PC-3 (cell line): ENCODE measurements around the gene NOTCH1. TPM values are rescaled to one million over a fixed set of nuclear protein-coding genes. Genes with fewer than 3 reads are reported as not detected.

Experiments
- ATAC-seq: fragments of 200-7000 bp; cut with Tn5 transposase; 2 replicates; pipeline ENCODE4 v1.9.1; 2020; ENCODE audit warnings: mild to moderate bottlenecking, moderate library complexity
- BruUV-seq: library from RNA; stranded (reverse); fragments of 400-500 nt; replicated peaks from 2 replicates; lab custom pipeline; 2021; lab: Mats Ljungman, UMichigan
- CTCF ChIA-PET: fragments of 300-600 bp; sonication (Branson Sonifier 250); formaldehyde crosslinking; loops from one replicate; lab custom pipeline; 2022; ENCODE audit warnings: antibody characterized with exemption; lab: Charles Lee
- POLR2A ChIA-PET: fragments of 300-600 bp; sonication (Branson Sonifier 250); formaldehyde crosslinking; loops from one replicate; lab custom pipeline; 2022; ENCODE audit warnings: antibody characterized with exemption; ENCODE audit not compliant: unreplicated experiment; lab: Charles Lee
- DNase-seq: peaks from one replicate; pipeline ENCODE4 v3.0.0-alpha.2; 2015
- H2AFZ ChIP-seq: fragments of 300-600 bp; sonication (generic); 2 replicates; pipeline ENCODE4 v1.6.0; 2016; ENCODE audit warnings: antibody characterized with exemption, low read length
- H3F3A ChIP-seq: fragments of 300-600 bp; sonication (generic); one replicate; pipeline ENCODE4 v1.6.0; 2017; ENCODE audit warnings: antibody characterized with exemption, low read length, control low read depth, mild to moderate bottlenecking; ENCODE audit not compliant: unreplicated experiment
- H3K27ac ChIP-seq: fragments of 300-600 bp; sonication (generic); 2 replicates; pipeline ENCODE4 v1.5.1; 2016; ENCODE audit warnings: mild to moderate bottlenecking, low read length
- H3K27me3 ChIP-seq: fragments of 300-600 bp; sonication (generic); 2 replicates; pipeline ENCODE4 v1.6.1; 2016; ENCODE audit warnings: low read length, mixed read lengths
- H3K36me3 ChIP-seq: fragments of 300-600 bp; sonication (generic); 2 replicates; pipeline ENCODE4 v1.6.1; 2016; ENCODE audit warnings: low read depth, mixed run types, low read length, mixed read lengths
- H3K4me1 ChIP-seq: fragments of 300-600 bp; sonication (generic); 2 replicates; pipeline ENCODE4 v1.5.1; 2016; ENCODE audit warnings: low read length; ENCODE audit not compliant: insufficient read depth
- H3K4me2 ChIP-seq: fragments of 300-600 bp; sonication (generic); 2 replicates; pipeline ENCODE4 v1.6.0; 2016; ENCODE audit warnings: low read length
- H3K4me3 ChIP-seq: fragments of 300-600 bp; sonication (generic); 2 replicates; pipeline ENCODE4 v1.5.1; 2016; ENCODE audit warnings: mild to moderate bottlenecking, low read length, mixed read lengths
- H3K79me2 ChIP-seq: fragments of 300-600 bp; sonication (generic); 2 replicates; pipeline ENCODE4 v1.6.1; 2017; ENCODE audit warnings: low read length, mixed read lengths
- H3K9ac ChIP-seq: fragments of 300-600 bp; sonication (generic); 2 replicates; pipeline ENCODE4 v1.6.0; 2016; ENCODE audit warnings: mild to moderate bottlenecking, low read length
- H3K9me2 ChIP-seq: fragments of 300-600 bp; sonication (generic); replicated peaks from 2 replicates; pipeline ENCODE4 v1.6.1; 2016; ENCODE audit warnings: mixed run types, low read length, mixed read lengths
- H3K9me3 ChIP-seq: fragments of 300-600 bp; sonication (generic); 2 replicates; pipeline ENCODE4 v1.6.1; 2016; ENCODE audit warnings: low read length, mixed read lengths
- H4K20me1 ChIP-seq: fragments of 300-600 bp; sonication (generic); 2 replicates; pipeline ENCODE4 v1.6.1; 2016; ENCODE audit warnings: low read length, mixed read lengths
- EZH2 ChIP-seq: fragments of 300-600 bp; sonication (generic); IDR thresholded peaks from one replicate; pipeline ENCODE4 v1.6.1; 2017; ENCODE audit warnings: antibody characterized with exemption, mild to moderate bottlenecking, low read length; ENCODE audit not compliant: unreplicated experiment
- EZH2phosphoT487 ChIP-seq: fragments of 300-600 bp; sonication (generic); IDR thresholded peaks from 2 replicates; pipeline ENCODE4 v1.6.1; 2018; ENCODE audit warnings: mild to moderate bottlenecking, antibody characterized with exemption, low read length, borderline replicate concordance
- intact Hi-C: fragments of 100-400 bp; cut with micrococcal nuclease; formaldehyde crosslinking; loops from 2 replicates; pipeline ENCODE4 v1.9.0; 2023
- total RNA-seq: library from RNA; depleted of rRNA; stranded (reverse); fragments of >200 nt; gene quantifications from 2 replicates; pipeline ENCODE4 v1.2.3, GENCODE V29; 2014
- TF ChIP-seq, protein P1 (sequence below): fragments of 300-600 bp; sonication (generic); conservative IDR thresholded peaks from 2 replicates; pipeline ENCODE4 v1.5.1; 2017; ENCODE audit warnings: antibody characterized with exemption, low read depth, mild to moderate bottlenecking, low read length

Gene NOTCH1
- total RNA-seq, 1 experiment from 2014 or later: 14.3 TPM

DNA sequence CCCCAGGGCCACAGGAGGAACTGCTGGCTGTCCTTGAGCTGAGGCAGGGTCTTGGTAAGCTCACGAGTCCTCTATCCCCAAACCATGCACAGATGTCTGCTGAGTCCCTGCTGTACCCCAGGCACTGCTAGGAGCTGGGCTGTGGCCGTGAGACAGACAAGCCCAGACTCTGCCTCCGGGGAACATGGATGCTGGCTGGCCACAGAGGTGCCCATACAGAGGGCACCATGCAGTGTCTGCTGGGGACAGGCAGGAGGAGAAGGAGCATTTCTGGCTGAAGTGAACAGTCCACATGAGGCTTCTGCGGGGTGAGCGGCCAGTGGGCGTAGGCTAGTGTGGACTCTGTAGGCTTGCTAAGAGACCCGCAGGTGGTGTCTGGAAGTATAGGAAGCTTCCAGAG, 58.2 kb downstream of the NOTCH1 start:
- DNase-seq (no peak), ATAC-seq (no peak)
- Histone ChIP-seq H3K36me3 (no peaks in the 10 kb centered on the region), H2AFZ (no peak overlapping the region), H3K9ac (no peak overlapping the region), H3K4me1 (peaks cover 3% of the 10 kb centered on the region; the same call in 1 of the 2 replicates), H3K79me2 (peaks cover 2% of the 10 kb centered on the region), H3K27me3 (no peaks in the 10 kb centered on the region), H3K27ac (no peak overlapping the region), H3K9me2 (no peaks in the 10 kb centered on the region), H4K20me1 (no peaks in the 10 kb centered on the region), H3K4me2 (no peak overlapping the region), H3F3A (no peaks in the 10 kb centered on the region), H3K4me3 (no peak overlapping the region), H3K9me3 (no peaks in the 10 kb centered on the region)
- no TSS peak for BruUV-seq
- POLR2A ChIA-PET: no interaction called here
- intact Hi-C loops: loop anchor here (1.0 to 10.0 kb wide), 3 partner anchors 57 to 205 kb away; partner anchors contain the start of gene NOTCH1
- CTCF ChIA-PET: interaction anchor here (0.7 kb wide), 1 partner anchor 42 kb away, joined by 6 read pairs; no protein-coding TSS in a partner anchor
- TF ChIP-seq EZH2phosphoT487 (no peak), EZH2 (no peak)
- TF ChIP-seq, protein P1, sequence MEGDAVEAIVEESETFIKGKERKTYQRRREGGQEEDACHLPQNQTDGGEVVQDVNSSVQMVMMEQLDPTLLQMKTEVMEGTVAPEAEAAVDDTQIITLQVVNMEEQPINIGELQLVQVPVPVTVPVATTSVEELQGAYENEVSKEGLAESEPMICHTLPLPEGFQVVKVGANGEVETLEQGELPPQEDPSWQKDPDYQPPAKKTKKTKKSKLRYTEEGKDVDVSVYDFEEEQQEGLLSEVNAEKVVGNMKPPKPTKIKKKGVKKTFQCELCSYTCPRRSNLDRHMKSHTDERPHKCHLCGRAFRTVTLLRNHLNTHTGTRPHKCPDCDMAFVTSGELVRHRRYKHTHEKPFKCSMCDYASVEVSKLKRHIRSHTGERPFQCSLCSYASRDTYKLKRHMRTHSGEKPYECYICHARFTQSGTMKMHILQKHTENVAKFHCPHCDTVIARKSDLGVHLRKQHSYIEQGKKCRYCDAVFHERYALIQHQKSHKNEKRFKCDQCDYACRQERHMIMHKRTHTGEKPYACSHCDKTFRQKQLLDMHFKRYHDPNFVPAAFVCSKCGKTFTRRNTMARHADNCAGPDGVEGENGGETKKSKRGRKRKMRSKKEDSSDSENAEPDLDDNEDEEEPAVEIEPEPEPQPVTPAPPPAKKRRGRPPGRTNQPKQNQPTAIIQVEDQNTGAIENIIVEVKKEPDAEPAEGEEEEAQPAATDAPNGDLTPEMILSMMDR: no peak

DNA sequence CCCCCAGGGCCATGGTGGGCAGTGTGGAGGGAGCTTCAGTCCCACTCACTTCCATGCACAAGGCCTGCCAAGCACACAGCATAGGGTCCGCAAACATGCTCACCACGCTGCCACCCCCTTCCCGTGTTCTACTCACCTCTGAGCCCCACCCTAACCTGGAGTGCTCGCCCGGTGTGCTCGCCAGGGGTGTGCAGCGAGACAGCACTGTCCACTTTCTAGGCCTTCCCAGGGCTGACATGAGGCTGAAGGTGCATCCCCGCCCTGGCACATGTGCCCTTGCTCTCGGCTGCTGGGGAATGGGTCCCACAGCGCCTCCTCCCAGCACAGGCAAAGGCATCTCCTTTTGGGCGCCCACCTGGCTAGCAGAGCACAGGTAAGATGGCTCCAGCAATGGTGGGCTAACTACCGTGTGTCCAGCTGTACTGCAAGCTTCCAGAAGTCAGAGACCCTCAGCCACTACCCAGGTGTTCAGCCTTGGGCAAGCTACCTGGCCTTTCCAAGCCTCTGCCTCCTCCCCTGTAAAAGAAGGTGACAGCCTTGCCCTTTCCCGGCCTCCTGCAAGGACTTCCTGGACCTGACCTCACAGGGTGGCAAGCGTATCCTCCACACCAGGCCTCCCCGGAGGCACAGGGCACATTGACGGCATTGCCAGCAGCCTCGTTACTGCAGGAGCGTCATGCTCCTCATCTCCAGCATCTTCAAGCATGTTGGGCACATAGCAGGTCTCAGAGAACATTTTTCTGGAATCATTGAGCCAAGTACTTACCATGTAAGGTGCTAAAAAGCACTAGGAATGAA, 58.8 kb downstream of the NOTCH1 start:
- TF ChIP-seq EZH2: no peak
- TF ChIP-seq EZH2phosphoT487: no peak
- TF ChIP-seq, protein P1: no peak
- no peak for DNase-seq
- CTCF ChIA-PET: interaction anchor here (0.7 kb wide), 1 partner anchor 42 kb away, joined by 6 read pairs; no protein-coding TSS in a partner anchor
- H3F3A ChIP-seq: no peaks in the 10 kb centered on the region
- no peaks in the 10 kb centered on the region for H3K36me3 ChIP-seq
- no peak overlapping the region for H3K9ac ChIP-seq
- H3K4me2 ChIP-seq: no peak overlapping the region
- no peaks in the 10 kb centered on the region for H3K9me2 ChIP-seq
- peaks cover 4% of the 10 kb centered on the region for H4K20me1 ChIP-seq
- POLR2A ChIA-PET: no interaction called here
- H3K9me3 ChIP-seq: no peaks in the 10 kb centered on the region
- H3K4me3 ChIP-seq: no peak overlapping the region
- intact Hi-C loops: loop anchor here (5.0 to 10.0 kb wide), 2 partner anchors 58 to 205 kb away; partner anchors contain the start of gene NOTCH1
- H3K27me3 ChIP-seq: no peaks in the 10 kb centered on the region
- ATAC-seq: no peak
- H3K27ac ChIP-seq: no peak overlapping the region
- H2AFZ ChIP-seq: no peak overlapping the region
- no TSS peak for BruUV-seq
- H3K79me2 ChIP-seq: peaks cover 8% of the 10 kb centered on the region
- peaks cover 3% of the 10 kb centered on the region; the same call in 1 of the 2 replicates for H3K4me1 ChIP-seq
